Skin of body (tissue), 2 donors: ENCODE results near the gene MCF2L. TPM values are rescaled to one million over a fixed set of nuclear protein-coding genes. Genes with fewer than 3 reads are reported as not detected.

Experiments used
- DNase-seq: peaks from one replicate; lab custom pipeline; 2025; lab: John Stamatoyannopoulos, UW
- total RNA-seq: library from RNA; depleted of rRNA; stranded (reverse); fragments of >200 nt; gene quantifications from one replicate; pipeline ENCODE4 v1.2.3, GENCODE V29; 2014

The MCF2L gene
- total RNA-seq, 1 donor from 2014 or later: 23.9 TPM

GRCh38 chr13:113145496-113145895 lies 176.5 kb downstream of the MCF2L start:
- no peak for DNase-seq

DNA sequence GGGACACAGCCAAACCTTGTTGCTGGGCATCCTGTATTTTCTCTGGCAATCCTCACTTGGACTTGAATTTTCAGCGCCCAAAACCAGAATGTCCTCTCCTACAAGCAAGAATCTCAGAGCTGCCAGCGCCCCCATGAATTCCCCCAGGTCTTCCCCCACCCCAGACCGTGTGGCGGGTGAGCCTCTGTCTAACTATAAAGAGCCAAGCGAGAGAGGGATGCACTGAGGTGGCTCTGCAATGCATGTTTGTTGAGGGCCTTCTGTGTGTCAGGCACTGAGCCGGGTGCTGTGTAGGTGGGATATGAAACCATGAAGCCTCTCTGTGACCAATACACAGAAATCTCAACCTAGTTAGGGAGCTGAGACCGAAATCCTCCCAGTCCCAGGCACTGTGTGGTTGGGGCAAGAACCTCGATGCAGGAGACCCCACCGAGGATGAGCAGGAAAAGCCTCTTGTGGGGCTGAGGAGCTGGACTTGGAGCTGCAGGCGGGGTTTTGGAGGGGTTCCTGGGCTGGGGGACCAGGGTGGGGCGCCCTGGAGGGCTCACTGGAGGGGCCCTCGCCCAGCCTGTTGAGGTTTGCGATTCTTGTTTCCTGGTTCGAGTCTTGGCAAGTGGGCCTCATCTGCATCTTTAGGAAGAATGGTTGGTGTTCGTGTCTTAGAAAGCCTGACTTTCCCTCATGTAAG lies 177.0 kb downstream of the MCF2L start:
- DNase-seq: no peak

- DNase-seq: no peak
Observed at GRCh38 chr13:113146750-113147149, 177.7 kb downstream of the MCF2L start.

- no peak for DNase-seq
Observed at GRCh38 chr13:113147206-113147605, 178.2 kb downstream of the MCF2L start.

GRCh38 chr13:113148407-113148806 lies 179.4 kb downstream of the MCF2L start:
- no peak for DNase-seq

GRCh38 chr13:113148940-113149503 lies 180.0 kb downstream of the MCF2L start:
- DNase-seq: no peak

Other genes starting within 250 kb of the MCF2L start
- gene F7, start 136.6 kb downstream of the MCF2L start, total RNA-seq: 2.2 TPM
- 20.6 TPM for gene F10, start 153.6 kb downstream of the MCF2L start, total RNA-seq
- not detected for gene PROZ, start 189.4 kb downstream of the MCF2L start, total RNA-seq
- gene PCID2, start 239.5 kb downstream of the MCF2L start, total RNA-seq: 55.9 TPM
- gene CUL4A, start 240.4 kb downstream of the MCF2L start, total RNA-seq: 80.6 TPM